ENCODE data around the gene DUSP15.
"Not testable (repeated sequence)": the region's sequence is repeated elsewhere in the genome, so short reads cannot be mapped to it uniquely, and the experiment has no call there.

DUSP15 gene

GRCh38 chr20:31833931-31834521 lies 36.3 kb downstream of the DUSP15 start:
- Mint-ChIP-seq H3K4me1 (peaks cover 12% of the 10 kb centered on the region), H3K4me3 (no peak overlapping the region), H3K27me3 (peaks cover 5% of the 10 kb centered on the region), H3K9me3 (no peaks in the 10 kb centered on the region), H3K36me3 (no peaks in the 10 kb centered on the region), H3K27ac (no peak overlapping the region)
- CTCF ChIA-PET, result interaction anchor here (0.8 to 3.0 kb wide), 7 partner anchors 8 to 197 kb away, joined by 3 to 12 read pairs (median 4); no protein-coding TSS in a partner anchor
- DNase-seq, result no peak

DNA sequence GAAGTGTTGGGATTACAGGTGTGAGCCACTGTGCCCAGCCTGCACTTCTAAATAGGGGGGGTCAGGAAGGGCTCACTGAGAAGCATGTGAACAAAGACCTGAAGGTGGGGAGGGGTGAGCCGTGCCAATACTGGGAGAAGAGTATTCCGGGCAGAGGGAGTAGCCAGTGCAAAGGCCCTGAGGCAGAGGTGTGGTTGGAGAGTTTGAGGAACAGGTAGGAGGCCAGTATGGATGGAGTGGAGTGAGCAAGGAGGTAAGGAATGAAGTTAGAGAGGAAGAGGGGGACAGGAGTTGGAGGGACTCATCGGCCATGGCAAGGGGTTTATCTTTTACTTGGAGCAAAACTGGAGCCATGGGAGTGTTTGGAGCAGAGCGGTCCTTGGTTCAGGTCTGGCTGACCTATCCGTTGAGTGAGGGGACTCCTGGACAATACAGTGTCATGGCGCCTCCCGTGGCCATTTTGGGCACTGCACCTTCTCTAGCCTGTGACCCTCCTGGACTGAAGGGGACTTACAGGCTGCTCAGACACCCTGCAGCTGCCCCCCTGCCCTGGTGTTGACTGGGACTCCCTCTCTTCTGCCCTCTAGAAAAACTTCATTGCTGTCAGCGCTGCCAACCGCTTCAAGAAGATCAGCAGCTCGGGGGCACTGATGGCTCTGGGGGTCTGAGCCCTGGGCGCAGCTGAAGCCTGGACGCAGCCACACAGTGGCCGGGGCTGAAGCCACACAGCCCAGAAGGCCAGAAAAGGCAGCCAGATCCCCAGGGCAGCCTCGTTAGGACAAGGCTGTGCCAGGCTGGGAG lies 37.0 kb downstream of the DUSP15 start:
- DNase-seq, result peak; percentile 72
- CTCF ChIA-PET, result interaction anchor here (0.8 to 1.9 kb wide), 8 partner anchors 9 to 258 kb away, joined by 3 to 9 read pairs (median 3); no protein-coding TSS in a partner anchor
- peaks cover 12% of the 10 kb centered on the region for H3K4me1 Mint-ChIP-seq
- H3K27me3 Mint-ChIP-seq, result peaks cover 5% of the 10 kb centered on the region
- no peaks in the 10 kb centered on the region for H3K36me3 Mint-ChIP-seq
- no peak overlapping the region for H3K4me3 Mint-ChIP-seq
- no peak overlapping the region for H3K27ac Mint-ChIP-seq
- H3K9me3 Mint-ChIP-seq, result no peaks in the 10 kb centered on the region

DNA sequence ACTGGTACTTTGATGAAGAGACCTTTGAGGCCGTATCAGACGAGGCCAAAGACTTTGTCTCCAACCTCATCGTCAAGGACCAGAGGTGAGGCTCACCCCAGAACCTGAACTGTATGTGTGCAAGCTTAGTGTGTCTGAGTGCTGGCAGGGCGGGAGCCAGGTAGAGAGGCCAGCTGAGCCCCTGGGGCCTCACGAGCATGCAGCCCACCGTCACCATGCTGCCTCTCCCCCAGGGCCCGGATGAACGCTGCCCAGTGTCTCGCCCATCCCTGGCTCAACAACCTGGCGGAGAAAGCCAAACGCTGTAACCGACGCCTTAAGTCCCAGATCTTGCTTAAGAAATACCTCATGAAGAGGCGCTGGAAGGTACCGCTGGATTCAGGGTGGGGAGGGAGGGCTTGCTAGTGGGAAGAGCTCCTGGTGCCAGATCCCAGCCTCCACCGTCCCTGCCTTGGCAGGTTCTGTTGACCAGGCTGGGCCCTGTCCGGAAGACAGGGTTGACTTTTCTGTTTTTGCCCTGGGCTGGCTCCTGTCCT lies 38.5 kb downstream of the DUSP15 start:
- no peaks in the 10 kb centered on the region for H3K9me3 Mint-ChIP-seq
- DNase-seq, result no peak
- no peak overlapping the region for H3K4me3 Mint-ChIP-seq
- CTCF ChIA-PET, result interaction anchor here (0.6 to 1.4 kb wide), 3 partner anchors 9 to 259 kb away, joined by 3 read pairs; no protein-coding TSS in a partner anchor
- peaks cover 12% of the 10 kb centered on the region for H3K4me1 Mint-ChIP-seq
- peaks cover 5% of the 10 kb centered on the region for H3K27me3 Mint-ChIP-seq
- no peaks in the 10 kb centered on the region for H3K36me3 Mint-ChIP-seq
- no peak overlapping the region for H3K27ac Mint-ChIP-seq

DNA sequence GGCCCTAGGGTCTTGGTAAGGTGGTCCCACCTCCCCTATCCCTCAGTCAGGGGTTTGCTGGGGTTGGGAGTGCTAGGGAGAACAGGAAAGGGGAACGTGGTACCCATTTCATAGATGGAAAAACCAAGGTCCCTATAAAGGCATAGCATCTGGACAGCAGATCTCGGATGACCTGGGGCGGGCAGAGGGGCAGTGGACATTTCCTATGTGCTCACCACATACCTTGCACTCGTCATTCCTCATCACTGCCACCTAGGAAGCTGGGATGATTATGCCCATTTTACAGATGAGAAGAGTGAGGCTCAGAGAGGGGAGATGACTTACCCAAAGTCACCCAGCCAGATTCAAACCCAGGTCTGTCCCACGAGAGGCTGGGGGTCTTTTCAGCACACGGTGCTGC lies 39.1 kb downstream of the DUSP15 start:
- Mint-ChIP-seq H3K9me3 (no peaks in the 10 kb centered on the region), H3K36me3 (no peaks in the 10 kb centered on the region), H3K27me3 (peaks cover 3% of the 10 kb centered on the region), H3K4me1 (peaks cover 6% of the 10 kb centered on the region), H3K4me3 (no peak overlapping the region), H3K27ac (no peak overlapping the region)
- CTCF ChIA-PET, result interaction anchor here (0.6 to 1.1 kb wide), 3 partner anchors 14 to 49 kb away, joined by 3 read pairs; partner anchors contain the start of gene FOXS1
- no peak for DNase-seq

GRCh38 chr20:31830406-31830981 lies 39.8 kb downstream of the DUSP15 start:
- H3K4me3 Mint-ChIP-seq, result no peak overlapping the region

GRCh38 chr20:31829731-31830130 lies 40.6 kb downstream of the DUSP15 start:
- CTCF ChIA-PET, result interaction anchor here (0.8 to 0.9 kb wide), 2 partner anchors 17 to 123 kb away, joined by 3 read pairs; no protein-coding TSS in a partner anchor
- no peak overlapping the region for H3K4me3 Mint-ChIP-seq
- H3K4me1 Mint-ChIP-seq, result no peaks in the 10 kb centered on the region
- no peak overlapping the region for H3K27ac Mint-ChIP-seq
- no peaks in the 10 kb centered on the region for H3K36me3 Mint-ChIP-seq
- no peak for DNase-seq
- H3K27me3 Mint-ChIP-seq, result no peaks in the 10 kb centered on the region
- no peaks in the 10 kb centered on the region for H3K9me3 Mint-ChIP-seq

More at GRCh38 chr20:31830406-31830981, 39.8 kb downstream of the DUSP15 start:
- no peak for DNase-seq
- Mint-ChIP-seq H3K4me1 (no peaks in the 10 kb centered on the region), H3K27ac (no peak overlapping the region), H3K9me3 (no peaks in the 10 kb centered on the region), H3K27me3 (no peaks in the 10 kb centered on the region), H3K36me3 (no peaks in the 10 kb centered on the region)
- CTCF ChIA-PET, result interaction anchor here (0.7 to 1.1 kb wide), 3 partner anchors 15 to 16 kb away, joined by 3 read pairs; partner anchors contain the start of gene FOXS1

GRCh38 chr20:31828016-31828415 lies 42.3 kb downstream of the DUSP15 start:
- not testable (repeated sequence) for H3K27ac Mint-ChIP-seq, H3K4me3 Mint-ChIP-seq, H3K36me3 Mint-ChIP-seq, H3K4me1 Mint-ChIP-seq, H3K9me3 Mint-ChIP-seq, DNase-seq, H3K27me3 Mint-ChIP-seq
- CTCF ChIA-PET, result interaction anchor here (1.9 kb wide), 1 partner anchor 11 kb away, joined by 8 read pairs; no protein-coding TSS in a partner anchor

DNA sequence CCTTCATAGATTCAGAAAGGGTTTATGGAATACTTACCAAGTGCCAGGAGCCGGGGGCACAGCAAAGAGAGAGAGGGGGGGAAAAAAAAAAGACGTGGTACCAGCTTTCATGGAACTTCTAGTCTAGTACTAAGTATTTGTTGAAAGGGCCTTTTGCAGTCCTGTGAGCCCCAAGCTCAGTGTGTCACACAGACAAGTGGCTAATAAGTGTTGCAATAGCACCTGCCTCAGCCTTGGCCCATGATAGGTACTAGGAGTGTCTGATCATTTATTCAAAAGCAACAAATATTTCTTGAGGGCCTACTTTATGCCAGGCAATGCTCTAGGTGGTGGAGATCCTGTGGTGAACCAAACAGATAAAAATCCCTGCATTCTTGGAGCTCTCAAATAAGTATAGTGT lies 43.3 kb downstream of the DUSP15 start:
- no peak overlapping the region for H3K27ac Mint-ChIP-seq
- no peak overlapping the region for H3K4me3 Mint-ChIP-seq
- H3K36me3 Mint-ChIP-seq, result no peaks in the 10 kb centered on the region
- no peaks in the 10 kb centered on the region for H3K9me3 Mint-ChIP-seq
- peaks cover 11% of the 10 kb centered on the region for H3K4me1 Mint-ChIP-seq
- peaks cover 6% of the 10 kb centered on the region for H3K27me3 Mint-ChIP-seq
- CTCF ChIA-PET, result interaction anchor here (0.7 to 1.9 kb wide), 3 partner anchors 10 to 264 kb away, joined by 3 to 8 read pairs (median 4); no protein-coding TSS in a partner anchor
- DNase-seq, result no peak

GRCh38 chr20:31826074-31826473 lies 44.3 kb downstream of the DUSP15 start:
- Mint-ChIP-seq H3K9me3 (no peaks in the 10 kb centered on the region), H3K4me1 (peaks cover 11% of the 10 kb centered on the region), H3K27me3 (peaks cover 12% of the 10 kb centered on the region), H3K4me3 (no peak overlapping the region), H3K27ac (no peak overlapping the region), H3K36me3 (no peaks in the 10 kb centered on the region)
- DNase-seq, result no peak
- CTCF ChIA-PET, result interaction anchor here (1.2 to 1.9 kb wide), 2 partner anchors 9 to 26 kb away, joined by 3 to 8 read pairs; no protein-coding TSS in a partner anchor

DNA sequence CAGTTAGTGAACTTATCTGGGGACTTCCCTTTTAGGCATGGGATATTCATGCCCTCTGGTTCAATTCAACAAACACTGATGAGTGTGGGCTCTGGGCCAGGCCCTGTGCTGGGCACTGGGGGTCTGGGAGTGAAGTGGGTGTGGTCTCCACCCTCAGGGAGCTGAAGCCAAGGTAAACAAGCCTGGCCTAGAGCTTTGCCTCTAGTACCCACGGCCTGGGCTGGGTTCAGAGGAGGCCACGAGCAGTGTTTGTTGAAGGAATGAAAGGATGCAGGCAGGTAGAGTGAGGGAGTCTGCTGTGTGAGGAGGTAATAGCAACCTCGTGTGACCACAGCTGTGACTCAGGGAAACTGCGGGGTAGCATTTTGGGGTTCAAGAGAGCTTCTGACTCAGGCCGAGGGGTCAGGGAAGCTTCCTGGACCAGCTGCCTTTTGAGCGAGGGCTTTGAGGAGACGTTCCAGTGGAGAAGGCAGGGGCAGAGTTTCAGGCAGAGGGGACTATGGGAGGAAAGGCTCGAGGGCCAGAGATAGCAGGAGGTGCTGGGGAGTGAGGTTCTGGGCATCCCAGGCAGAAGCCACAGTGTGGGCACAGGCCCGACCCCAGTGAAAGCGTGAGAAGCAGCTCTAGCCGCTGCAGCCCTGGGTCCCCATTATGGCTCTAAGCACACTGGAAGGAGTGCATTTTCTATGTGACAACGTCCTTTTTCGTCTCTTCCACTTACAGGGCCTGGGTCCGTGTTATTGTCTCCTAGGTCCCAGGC lies 45.6 kb downstream of the DUSP15 start:
- H3K4me3 Mint-ChIP-seq, result no peak overlapping the region
- H3K9me3 Mint-ChIP-seq, result no peaks in the 10 kb centered on the region
- no peak for DNase-seq
- peaks cover 11% of the 10 kb centered on the region for H3K4me1 Mint-ChIP-seq
- H3K27me3 Mint-ChIP-seq, result peaks cover 16% of the 10 kb centered on the region
- CTCF ChIA-PET, result interaction anchor here (1.1 to 4.2 kb wide), 6 partner anchors 11 to 207 kb away, joined by 3 to 32 read pairs (median 14); partner anchors contain the start of gene PDRG1
- no peaks in the 10 kb centered on the region for H3K36me3 Mint-ChIP-seq
- no peak overlapping the region for H3K27ac Mint-ChIP-seq

GRCh38 chr20:31824125-31824485 lies 46.2 kb downstream of the DUSP15 start:
- Mint-ChIP-seq H3K27me3 (peaks cover 19% of the 10 kb centered on the region), H3K9me3 (no peaks in the 10 kb centered on the region), H3K27ac (no peak overlapping the region), H3K36me3 (no peaks in the 10 kb centered on the region), H3K4me1 (peaks cover 11% of the 10 kb centered on the region), H3K4me3 (no peak overlapping the region)
- CTCF ChIA-PET, result interaction anchor here (1.1 to 4.2 kb wide), 7 partner anchors 10 to 207 kb away, joined by 3 to 51 read pairs (median 24); partner anchors contain the start of genes FOXS1 and PDRG1
- DNase-seq, result no peak

- peaks cover 19% of the 10 kb centered on the region for H3K27me3 Mint-ChIP-seq
- H3K36me3 Mint-ChIP-seq, result no peaks in the 10 kb centered on the region
- H3K27ac Mint-ChIP-seq, result no peak overlapping the region
- CTCF ChIA-PET, result interaction anchor here (0.6 to 4.2 kb wide), 29 partner anchors 9 to 305 kb away, joined by 3 to 51 read pairs (median 4); partner anchors contain the start of genes FOXS1 and PDRG1
- H3K4me3 Mint-ChIP-seq, result no peak overlapping the region
- H3K9me3 Mint-ChIP-seq, result no peaks in the 10 kb centered on the region
- H3K4me1 Mint-ChIP-seq, result peaks cover 11% of the 10 kb centered on the region
- DNase-seq, result no peak
Observed at GRCh38 chr20:31823360-31824124, 46.8 kb downstream of the DUSP15 start.

Measured in activated naive CD4-positive, alpha-beta T cell treated with anti-CD3 and anti-CD28 coated beads, Interleukin-2, amount 10 ng/mL, durations not matched to agents 7 days and 5 days (primary cell).